GM04503 (cell line): ENCODE measurements around the gene SERPINB10.

Source experiments
- DNase-seq: peaks from one replicate; pipeline ENCODE4 v3.0.0-alpha.2; 2012; ENCODE audit warnings: low read depth

SERPINB10 gene, protein sequence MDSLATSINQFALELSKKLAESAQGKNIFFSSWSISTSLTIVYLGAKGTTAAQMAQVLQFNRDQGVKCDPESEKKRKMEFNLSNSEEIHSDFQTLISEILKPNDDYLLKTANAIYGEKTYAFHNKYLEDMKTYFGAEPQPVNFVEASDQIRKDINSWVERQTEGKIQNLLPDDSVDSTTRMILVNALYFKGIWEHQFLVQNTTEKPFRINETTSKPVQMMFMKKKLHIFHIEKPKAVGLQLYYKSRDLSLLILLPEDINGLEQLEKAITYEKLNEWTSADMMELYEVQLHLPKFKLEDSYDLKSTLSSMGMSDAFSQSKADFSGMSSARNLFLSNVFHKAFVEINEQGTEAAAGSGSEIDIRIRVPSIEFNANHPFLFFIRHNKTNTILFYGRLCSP

DNA sequence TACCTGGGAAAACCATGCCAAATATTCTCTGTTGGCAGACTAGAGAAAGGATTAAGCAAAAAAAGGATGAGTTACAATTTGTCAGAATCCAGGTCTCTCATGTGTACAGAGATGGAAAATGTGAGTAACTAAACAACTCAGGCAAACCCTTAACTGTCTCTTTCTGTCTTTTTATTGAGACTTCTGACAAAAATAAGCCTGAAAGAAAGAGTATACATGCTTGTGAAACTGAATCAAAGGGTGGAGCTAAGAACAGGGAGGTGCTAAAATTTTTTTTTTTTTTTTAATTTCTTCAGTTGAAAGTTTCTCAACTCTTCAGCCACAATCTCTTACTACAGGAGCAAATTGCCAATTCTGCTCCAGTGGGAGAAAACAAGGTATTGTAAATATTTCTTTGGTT, at the start of gene SERPINB10:
TSS of gene SERPINB10 (plus strand) at position 295 of the 400 bp plus-strand sequence. CDS start 7,553 bp downstream, outside the sequence.
- no peak for DNase-seq

DNA sequence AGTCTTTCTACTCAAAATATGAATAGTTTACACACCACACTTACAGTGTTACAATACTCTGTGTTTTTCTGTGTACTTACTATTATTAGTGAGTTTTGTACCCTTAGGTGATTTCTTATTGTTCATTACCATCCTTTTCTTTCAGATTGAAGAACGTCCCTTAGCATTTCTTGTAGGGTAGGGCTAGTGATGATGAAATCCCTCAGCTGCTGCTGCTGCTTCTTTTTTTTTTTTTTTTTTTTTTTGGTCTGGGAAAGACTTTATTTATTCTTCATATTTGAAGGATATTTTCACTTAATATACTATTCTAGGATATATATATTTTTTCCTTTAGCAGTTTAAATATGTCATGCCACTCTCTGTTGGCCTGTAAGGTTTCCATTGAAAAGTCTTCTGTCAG, 49.3 kb upstream of the SERPINB10 start:
- no peak for DNase-seq

DNA sequence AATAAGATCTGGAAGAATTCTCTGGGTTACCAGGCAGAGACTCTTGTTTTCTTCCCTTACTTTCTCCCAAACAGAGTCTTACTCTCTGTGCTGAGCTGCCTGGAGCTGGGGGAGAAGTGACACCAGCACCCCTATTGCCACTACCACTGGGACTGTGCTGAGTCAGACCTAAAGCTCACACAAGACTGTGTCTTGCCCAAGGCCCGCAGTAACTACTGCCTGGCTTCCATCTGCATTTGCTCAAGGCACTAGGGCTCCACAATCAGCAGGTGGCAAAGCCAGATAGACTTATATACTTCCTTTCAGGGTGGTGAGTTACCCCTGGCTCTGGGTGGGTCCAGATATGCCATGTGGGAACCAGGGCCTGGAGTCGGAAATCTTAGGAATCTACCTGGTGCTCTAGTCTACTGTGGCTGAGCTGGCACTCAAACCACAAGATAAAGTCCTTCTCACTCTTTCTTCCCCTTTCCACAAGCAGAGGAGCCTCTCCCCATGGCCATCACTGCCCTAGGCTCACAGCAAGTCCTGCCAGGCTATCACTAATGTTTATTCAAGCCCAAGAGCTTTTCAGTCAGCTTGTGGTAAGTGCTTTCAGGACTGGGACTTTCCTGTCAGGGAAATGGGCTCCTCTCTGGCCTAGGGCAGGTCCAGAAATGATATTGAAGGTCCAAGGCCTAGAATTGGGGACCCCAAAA, 47.8 kb upstream of the SERPINB10 start:
- DNase-seq = no peak

DNA sequence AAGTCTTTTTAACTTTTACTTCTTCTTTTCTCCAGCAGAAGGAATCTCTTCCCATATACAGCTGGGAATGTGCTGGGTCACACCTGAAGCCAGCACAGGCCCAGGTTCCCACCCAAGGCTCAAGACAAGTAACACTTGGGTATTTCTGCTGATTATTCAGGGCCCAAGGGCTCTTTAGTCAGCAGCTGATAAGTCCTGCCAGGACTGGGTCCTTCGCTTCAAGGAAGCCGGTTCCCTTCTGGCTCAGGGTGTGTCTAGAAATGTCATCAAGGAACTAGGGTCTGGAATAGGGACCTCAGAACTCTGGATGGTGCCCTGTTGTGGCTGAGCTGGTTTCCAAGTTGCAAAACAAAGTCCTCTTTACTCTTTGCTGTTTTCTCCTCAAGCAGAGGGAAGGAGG, 47.2 kb upstream of the SERPINB10 start:
- no peak for DNase-seq

DNA sequence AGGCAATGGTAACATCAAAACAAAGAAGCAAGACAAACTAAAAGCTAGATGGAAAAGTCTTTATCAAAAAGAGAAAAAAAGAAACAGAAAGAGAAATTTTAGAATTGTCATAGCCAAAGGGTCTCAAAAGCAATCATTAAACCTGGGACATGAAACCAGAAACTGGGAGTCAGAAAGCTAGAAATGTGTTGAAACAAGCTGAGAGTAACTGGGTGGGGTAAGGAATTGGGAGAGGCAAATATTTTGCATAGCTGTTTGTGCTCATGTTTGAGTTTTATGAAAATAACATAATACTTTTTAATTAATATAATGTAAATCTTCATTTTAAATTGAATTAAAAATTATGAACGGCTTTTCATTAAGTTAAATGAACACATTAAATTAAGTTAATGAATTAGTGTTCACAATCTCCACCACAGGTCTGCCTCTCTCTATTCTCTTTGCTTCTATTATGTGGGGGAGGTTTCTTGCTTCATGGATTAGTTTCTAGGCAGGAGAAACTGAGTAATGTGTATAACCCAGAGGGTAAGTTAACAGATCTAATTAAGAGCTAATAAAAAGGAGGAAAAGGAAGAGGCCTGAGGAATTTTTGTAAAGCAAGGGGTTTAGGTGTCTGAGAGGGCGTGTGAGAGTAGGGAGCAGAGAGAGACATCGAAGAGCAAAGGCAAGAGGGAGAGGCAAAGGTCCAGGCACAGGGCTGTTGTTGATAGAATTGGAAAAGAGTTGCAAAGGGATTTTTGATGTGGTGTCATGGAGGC, 40.2 kb upstream of the SERPINB10 start:
- DNase-seq = no peak

DNA sequence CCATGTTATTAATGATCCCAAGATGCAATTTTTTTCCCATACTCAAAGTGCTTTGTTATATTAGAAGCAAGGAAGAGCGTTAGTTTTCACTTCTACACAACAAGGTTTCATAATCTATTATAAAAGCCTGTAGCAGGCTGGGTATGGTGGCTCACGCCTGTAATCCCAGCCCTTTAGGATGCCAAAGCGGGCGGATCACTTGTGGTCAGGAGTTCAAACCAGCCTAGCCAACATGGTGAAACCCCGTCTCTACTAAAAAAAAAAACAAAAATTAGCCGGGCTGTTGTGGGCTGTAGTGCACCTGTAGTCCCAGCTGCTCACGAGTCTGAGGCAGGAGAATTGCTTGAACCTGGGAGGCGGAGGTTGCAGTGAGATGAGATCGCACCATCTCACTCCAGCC, 39.2 kb upstream of the SERPINB10 start:
- no peak for DNase-seq

DNA sequence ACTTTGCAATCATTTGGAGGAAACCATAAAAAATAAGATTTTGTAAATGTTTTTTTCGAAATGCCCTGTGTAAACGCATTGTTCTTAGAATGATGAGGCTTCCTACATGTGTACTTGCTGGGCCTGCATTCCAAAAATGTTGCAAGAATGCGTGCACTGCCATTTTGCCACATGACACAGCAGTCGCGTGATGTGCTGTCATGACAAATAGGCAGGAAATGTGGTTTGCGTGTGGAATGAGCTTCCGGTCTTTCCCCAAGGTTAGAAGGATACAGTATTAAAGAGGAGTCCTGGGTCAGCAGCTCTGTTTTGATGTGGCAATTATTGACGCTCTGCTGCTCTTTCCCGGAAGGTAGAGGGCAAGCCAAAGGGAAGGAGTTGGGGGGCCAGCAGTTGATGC, 38.4 kb upstream of the SERPINB10 start:
- peak; percentile 95 for DNase-seq

DNA sequence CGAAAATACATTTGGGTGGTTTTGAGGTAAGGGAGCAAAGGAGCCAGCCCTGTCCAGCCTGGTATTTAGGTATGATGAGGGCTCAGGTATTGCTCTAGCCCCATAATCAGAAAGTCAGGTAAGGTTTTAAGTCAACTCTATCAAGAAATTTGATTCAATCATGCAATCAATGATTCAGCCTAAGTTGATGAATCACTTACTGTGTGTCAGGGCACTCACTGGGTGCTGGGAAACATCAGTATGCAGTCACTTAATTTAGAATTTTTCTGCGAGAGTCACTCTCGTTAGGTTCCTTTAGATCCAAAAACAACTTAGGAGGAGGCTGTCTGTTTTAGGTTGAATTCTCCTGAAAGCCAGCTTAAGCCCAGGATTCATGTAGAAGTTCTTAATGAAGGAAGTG, 37.9 kb upstream of the SERPINB10 start:
- no peak for DNase-seq

DNA sequence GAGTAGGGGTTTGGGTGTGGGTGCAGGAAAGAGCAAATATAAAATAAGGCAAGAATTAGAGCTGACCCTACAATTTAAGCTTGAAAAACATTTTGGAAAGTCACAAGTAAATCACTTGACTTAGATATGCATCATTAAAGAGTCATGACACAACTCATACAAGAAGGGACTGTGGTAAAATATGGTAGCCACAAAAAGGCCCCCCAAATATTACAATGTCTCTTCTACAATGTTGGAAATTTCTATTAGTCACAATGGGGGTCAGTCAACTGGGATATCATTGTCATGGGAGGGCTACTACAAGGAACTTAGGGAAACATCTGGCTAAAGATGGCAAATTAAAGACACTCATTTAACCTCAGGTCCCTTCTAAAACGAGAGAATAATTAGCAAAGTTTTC, 35.9 kb upstream of the SERPINB10 start:
- DNase-seq = no peak

DNA sequence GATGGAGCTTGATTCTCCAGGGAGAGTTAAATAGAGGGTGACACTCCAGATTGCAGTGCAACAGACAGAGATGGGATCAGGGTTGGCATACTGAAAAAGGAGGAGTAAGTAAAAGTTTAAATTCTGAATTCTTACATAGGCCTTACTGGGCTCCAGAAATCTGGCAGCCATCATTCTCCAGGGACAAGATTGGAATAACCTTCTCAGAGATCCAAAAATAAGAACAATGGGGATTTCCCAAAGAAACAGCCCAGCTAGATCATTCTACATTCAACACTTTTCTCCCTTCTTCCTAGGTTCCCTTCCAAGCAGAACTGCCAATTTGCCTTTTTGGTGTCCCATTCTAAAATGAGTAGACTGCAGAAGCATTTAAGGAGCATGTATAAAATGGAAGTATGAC, 35.2 kb upstream of the SERPINB10 start:
- DNase-seq = no peak

DNA sequence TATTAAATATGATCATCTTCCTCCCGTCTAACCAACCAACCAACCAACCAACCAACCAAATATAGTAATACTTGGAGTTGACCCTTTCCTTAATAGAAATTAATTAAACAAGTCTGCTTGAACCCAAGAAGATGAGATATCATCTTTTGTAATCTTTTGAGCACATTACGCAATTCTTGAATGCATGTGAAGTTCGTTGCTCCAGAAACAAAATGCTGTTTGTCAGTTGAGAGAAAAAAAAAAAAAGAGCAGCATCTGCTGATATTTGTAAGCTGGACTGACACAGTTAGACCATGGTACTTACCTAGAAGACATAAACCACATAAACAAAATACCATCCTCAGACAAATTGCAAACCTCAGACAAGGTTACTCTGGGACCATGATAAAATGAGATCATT, 29.4 kb upstream of the SERPINB10 start:
- DNase-seq = no peak

DNA sequence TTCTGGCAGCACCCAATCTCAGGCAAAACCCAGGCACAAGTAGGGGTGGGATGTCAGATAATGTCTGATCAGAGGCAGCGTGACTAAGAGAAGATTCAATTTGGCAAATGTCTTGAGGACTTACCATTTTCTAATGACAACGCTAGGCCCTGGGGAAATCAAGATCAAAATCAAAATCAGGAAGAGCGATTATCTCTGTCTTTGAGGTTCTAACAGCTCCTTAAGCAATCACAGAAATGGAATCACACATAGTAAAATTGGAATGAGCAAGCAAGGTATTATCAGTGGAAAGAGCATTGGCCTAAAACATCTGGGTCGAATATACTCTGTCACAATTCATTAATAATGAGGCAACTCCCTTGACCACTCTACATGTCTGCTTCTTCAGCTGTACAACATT, 28.8 kb upstream of the SERPINB10 start:
- no peak for DNase-seq

DNA sequence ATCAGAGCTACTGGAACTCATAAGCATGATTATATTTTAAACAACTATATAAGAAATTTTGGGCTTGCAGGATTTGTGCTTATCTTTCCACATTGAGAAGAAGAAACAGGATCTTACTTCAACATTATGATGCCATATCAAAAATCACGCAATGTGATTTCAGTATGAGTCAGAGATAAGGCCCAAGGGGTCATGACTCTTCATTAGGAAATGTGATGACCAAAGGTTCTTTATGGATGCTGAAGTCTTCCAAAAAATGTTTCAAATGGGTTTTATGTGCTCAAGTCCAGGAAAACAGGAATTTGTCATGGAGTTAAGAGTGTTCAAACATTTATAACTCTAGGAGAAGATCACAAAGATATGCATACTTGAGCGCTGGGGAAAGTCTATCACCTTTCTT, 28.0 kb upstream of the SERPINB10 start:
- DNase-seq = no peak

DNA sequence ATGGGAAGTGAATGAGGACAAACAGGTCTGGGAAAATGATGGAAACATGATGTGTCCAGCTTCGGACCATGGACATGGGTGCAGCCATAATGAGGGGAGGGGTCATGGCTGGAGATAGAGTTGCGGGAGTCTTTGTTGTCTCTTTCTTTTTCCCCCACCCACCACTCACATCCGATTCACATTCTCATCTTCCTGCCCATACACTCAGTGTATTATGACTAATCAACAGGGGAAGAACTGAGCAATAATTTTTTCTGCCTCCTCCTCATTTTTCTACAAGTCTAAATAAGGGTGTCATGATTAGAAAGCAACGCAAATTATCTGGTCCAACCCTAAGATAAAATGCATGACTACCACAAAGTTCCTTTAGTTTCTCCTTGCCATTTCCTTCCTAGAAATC, 25.9 kb upstream of the SERPINB10 start:
- DNase-seq = no peak

DNA sequence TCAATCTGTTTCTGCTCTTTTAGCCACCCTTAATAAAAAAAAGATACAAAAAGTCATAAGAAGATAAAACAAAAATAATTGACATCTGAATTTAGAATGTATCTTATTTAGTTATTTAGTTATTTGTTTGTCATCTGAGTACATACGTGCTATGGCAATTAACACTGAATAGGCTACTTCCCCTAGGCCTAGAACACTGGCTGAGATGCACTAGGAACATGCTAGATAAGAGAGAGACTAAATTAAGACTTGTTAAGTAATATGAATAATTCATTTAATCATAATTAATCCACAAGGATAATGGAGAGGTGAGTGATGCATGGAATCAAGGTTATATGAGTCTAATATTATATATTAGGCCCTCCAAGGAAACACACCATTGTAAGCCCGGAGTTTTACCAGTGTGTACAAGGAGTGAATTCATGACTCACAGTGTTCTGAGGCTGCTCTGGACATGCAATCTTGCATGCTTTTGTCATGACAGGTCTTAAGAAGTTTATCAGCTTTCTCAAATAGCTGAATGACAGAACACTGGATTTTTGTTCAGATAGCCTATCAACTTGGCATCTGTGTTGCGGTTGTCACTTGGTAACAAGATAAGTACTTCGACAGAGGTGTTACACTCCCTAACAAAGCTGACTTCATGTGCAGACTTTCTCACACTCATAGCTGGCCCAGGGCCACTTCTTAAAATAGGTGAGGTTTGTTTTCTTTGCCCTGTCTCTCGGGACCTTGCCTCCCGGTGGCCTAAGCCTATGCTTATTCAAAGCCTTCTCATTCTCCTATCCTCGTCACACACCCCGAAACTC, 25.2 kb upstream of the SERPINB10 start:
- peak; percentile 80 for DNase-seq

DNA sequence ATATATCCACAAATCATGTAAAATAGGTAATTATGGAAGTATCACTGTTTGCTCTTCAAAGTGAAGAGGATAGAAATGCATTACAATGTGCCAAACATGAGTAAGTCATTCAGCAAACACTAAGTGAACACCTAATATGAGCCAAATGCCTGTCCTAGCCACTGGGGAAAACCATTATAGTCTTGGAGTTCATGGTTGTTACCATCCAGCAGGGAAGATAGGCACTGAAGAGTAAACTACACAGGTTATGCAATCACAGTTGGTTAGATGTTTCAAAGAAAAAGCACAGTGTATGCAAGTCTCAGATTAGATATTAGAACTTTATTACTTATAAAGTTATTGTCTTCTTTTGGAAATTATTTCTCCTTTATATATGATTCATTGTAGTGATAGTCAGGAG, 24.1 kb upstream of the SERPINB10 start:
- no peak for DNase-seq

DNA sequence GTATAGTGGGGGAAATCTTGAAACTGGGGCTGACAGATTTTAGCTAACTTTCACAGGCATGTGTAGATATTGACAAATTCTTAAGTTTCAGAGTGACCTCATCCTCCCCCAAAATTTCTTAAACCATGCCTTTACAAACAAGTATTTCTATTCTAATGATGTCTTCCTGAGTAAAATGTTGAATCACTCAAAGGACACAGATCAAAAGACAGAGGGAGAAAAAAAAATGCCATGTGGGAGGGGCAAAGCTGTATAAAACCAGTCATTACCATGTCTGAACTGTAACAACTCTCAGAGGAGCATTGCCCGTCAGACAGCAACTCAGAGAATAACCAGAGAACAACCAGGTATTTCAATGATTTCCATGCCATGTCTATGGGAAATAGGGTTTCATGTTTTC, 20.3 kb upstream of the SERPINB10 start, which contains the start of gene SERPINB2:
TSS of gene SERPINB2 (plus strand) at position 282 of the 400 bp plus-strand sequence. CDS start 3,740 bp downstream, outside the sequence.
- DNase-seq = no peak

DNA sequence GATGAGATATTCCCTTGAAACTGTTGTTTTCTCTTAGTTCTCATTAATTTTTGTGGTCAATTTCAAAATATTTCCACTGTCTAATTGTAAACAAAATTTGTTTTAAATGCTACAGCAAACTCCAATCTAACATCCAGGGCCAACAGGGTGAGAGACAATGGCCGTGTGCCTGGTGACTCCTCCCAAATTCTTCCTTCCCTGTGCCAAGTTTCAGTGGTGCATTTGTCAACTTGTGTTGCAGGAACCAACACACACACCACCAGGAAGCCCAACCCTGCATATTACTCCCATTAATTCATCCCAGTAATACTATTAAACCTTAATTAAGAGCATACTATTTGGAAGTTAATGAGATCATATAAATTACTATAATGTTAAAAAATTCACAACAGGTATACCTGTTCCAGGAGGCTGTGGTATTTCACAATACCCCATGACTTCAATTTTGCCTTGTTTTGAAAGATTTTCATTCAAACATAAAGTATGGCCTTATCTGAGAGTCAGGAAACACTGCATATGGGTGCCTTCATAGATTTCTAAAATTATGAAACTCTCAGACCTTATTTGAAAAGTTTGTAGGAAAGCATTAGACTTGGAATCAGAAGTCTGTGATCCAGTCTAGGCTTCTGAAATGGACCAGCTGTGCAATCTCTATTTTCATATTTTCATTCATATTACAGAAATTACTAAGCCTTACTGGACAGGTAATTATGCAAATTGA, 19.1 kb upstream of the SERPINB10 start:
- DNase-seq = no peak

DNA sequence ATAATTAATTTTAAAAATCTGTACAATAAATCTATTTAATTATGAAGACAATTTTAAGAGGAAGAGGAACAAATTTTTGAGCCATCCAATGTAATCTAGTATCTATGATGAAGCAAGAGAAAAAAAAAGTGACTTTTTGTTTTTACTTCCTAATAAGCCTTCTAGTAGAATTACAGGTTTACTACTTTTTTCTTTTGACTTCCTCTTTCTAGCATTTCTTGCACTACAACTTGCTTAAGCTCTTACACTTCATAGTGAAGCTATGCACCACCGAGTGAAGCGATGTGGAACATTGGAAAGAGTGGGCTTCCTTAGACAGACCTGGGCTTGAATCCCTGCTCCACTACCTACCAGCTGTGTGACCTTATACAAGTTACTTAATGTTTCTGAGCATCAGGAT, 18.1 kb upstream of the SERPINB10 start:
- DNase-seq = no peak

DNA sequence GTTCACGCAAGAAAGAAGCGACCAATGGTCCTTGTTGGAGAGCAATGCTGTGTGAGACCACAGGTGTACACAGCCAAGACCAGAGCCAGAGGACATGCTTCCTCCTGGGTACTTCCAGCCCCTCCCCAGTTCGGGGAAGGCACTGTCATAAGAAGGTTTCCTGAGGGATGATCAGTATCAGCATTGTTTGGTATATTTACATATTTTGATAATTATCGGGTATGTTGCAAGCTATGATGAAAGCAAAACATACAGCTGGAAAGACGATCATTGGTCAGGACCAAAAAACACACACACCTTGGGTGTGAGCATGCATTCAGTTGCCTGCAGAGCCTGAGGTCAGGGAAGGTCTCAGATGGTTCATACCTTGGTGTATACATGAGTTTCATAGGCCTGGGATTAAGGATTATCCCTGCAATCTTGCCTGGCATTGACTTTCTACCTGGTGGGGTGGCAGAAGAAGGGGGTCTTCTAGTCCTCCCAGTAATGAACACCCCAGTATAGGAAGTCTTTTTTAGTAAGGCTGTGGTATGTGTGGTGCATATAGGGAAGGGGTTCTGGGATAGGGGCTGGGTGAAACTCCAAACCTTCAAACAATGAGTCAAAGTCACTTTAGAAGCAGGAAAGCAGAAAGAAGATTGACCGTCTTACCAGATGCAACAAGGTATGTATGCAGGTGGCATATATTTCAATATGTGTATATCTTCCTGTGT, 17.4 kb upstream of the SERPINB10 start:
- DNase-seq = no peak

DNA sequence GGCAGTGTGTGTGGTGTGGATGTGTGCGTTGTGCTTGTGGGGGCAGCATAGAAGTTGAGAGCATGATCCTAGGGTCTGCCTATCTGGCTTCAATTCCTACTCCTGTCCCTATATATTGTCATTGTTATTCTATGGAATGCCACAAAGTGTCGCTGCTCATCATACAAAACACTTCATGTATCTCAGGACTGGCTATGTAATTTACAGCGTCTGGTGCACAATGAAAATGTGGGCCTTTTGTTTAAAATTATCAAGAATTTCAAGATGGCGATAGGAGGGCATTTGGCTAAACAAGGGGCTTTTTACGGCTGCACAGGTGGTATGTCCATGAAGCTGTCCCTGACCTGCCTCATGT, 16.8 kb upstream of the SERPINB10 start:
- no peak for DNase-seq
